HEK293 (cell line): Measurements from ENCODE around the gene IDE.

ENCODE experiments used
- CTCF ChIA-PET: fragments of 350-600 bp; formaldehyde crosslinking; extraction: SDS; loops from one replicate; lab custom pipeline; 2021; ENCODE audit warnings: antibody characterized with exemption; lab: Yijun Ruan, JAX
- POLR2A ChIA-PET: fragments of 300-600 bp; formaldehyde crosslinking; extraction: SDS; loops from one replicate; lab custom pipeline; 2020; ENCODE audit warnings: antibody characterized with exemption, inconsistent platforms; lab: Yijun Ruan, JAX
- H3K27ac ChIP-seq: fragments of 200-500 bp; sonication (Bioruptor generic); 2 replicates; pipeline ENCODE4 v1.5.1; 2014; ENCODE audit warnings: low read depth, low read length, control low read depth, inconsistent platforms; ENCODE audit errors: extremely low read depth
- H3K36me3 ChIP-seq, 2 experiments: fragments of 200-500 bp in 1 of 2; sonication (Bioruptor generic) in 1 of 2; 1 replicate in 1 of 2; 2 replicates in 1 of 2; pipeline ENCODE4 v1.5.1; 2014 to 2017; ENCODE audit warnings: inconsistent platforms in 2 of 2, low read length in 2 of 2; ENCODE audit not compliant: control insufficient read depth in 2 of 2, insufficient read depth in 1 of 2
- H3K4me1 ChIP-seq: fragments of 200-500 bp; sonication (Bioruptor generic); 2 replicates; pipeline ENCODE4 v1.5.1; 2014; ENCODE audit warnings: mild to moderate bottlenecking, low read length, inconsistent platforms; ENCODE audit not compliant: control insufficient read depth, insufficient read depth
- H3K4me3 ChIP-seq: 2 replicates; pipeline ENCODE4 v1.5.1; 2011; ENCODE audit warnings: low read depth, mild to moderate bottlenecking, control low read depth, low read length, moderate library complexity
- H3K9me3 ChIP-seq: fragments of 200-500 bp; sonication (Bioruptor generic); 2 replicates; pipeline ENCODE4 v1.5.1; 2014; ENCODE audit warnings: low read depth, low read length, inconsistent platforms; ENCODE audit not compliant: control insufficient read depth, insufficient read depth
- BCL11B ChIP-seq: fragments of 450-650 bp; formaldehyde crosslinking; IDR thresholded peaks from 2 replicates; pipeline ENCODE4 v1.5.1; 2016; ENCODE audit warnings: low read depth, missing biosample characterization, missing genetic modification characterization
- EGR2 ChIP-seq: fragments of 450-650 bp; formaldehyde crosslinking; IDR thresholded peaks from 2 replicates; pipeline ENCODE4 v1.5.1; 2016; ENCODE audit warnings: low read depth, missing biosample characterization, missing genetic modification characterization
- GLI2 ChIP-seq: fragments of 450-650 bp; formaldehyde crosslinking; IDR thresholded peaks from 2 replicates; pipeline ENCODE4; 2017; ENCODE audit warnings: missing biosample characterization, missing genetic modification characterization, low read depth, borderline replicate concordance
- PRDM1 ChIP-seq: fragments of 450-650 bp; formaldehyde crosslinking; IDR thresholded peaks from 2 replicates; pipeline ENCODE4; 2016; ENCODE audit warnings: missing biosample characterization, missing genetic modification characterization
- REPIN1 ChIP-seq: fragments of 450-650 bp; formaldehyde crosslinking; IDR thresholded peaks from 2 replicates; pipeline ENCODE4 v1.5.1; 2017; ENCODE audit warnings: missing biosample characterization, missing genetic modification characterization, low read depth
- SALL2 ChIP-seq: fragments of 450-650 bp; formaldehyde crosslinking; IDR thresholded peaks from 2 replicates; pipeline ENCODE4 v1.5.0; 2017; ENCODE audit warnings: missing biosample characterization, mild to moderate bottlenecking, missing genetic modification characterization, borderline replicate concordance
- SETDB1 ChIP-seq: IDR thresholded peaks from one replicate; pipeline ENCODE4 v1.6.1; 2017; ENCODE audit warnings: mild to moderate bottlenecking, low read length, moderate library complexity, mixed read lengths; ENCODE audit not compliant: insufficient read length
- SP7 ChIP-seq: fragments of 450-650 bp; formaldehyde crosslinking; IDR thresholded peaks from 2 replicates; pipeline ENCODE4 v1.5.1; 2016; ENCODE audit warnings: missing biosample characterization, missing genetic modification characterization
- ZBTB17 ChIP-seq: fragments of 450-650 bp; formaldehyde crosslinking; IDR thresholded peaks from 2 replicates; pipeline ENCODE4 v1.5.1; 2016; ENCODE audit warnings: missing biosample characterization, missing genetic modification characterization
- ZBTB7A ChIP-seq: fragments of 450-650 bp; formaldehyde crosslinking; IDR thresholded peaks from 2 replicates; pipeline ENCODE4 v1.5.1; 2016; ENCODE audit warnings: low read depth, missing biosample characterization, missing genetic modification characterization
- ZIC2 ChIP-seq: fragments of 450-650 bp; formaldehyde crosslinking; IDR thresholded peaks from 2 replicates; pipeline ENCODE4 v1.5.1; 2016; ENCODE audit warnings: missing biosample characterization, missing genetic modification characterization
- ZNF121 ChIP-seq: fragments of 450-650 bp; formaldehyde crosslinking; IDR thresholded peaks from 2 replicates; pipeline ENCODE4 v1.5.1; 2016; ENCODE audit warnings: missing biosample characterization, missing genetic modification characterization
- ZNF138 ChIP-seq: fragments of 450-650 bp; formaldehyde crosslinking; IDR thresholded peaks from 2 replicates; pipeline ENCODE4 v1.5.1; 2016; ENCODE audit warnings: missing biosample characterization, missing genetic modification characterization, borderline replicate concordance
- ZNF169 ChIP-seq: fragments of 450-650 bp; formaldehyde crosslinking; IDR thresholded peaks from 2 replicates; pipeline ENCODE4 v1.5.1; 2016; ENCODE audit warnings: missing biosample characterization, missing genetic modification characterization
- ZNF19 ChIP-seq: fragments of 450-650 bp; formaldehyde crosslinking; IDR thresholded peaks from 2 replicates; pipeline ENCODE4; 2016; ENCODE audit warnings: missing biosample characterization, missing genetic modification characterization, low read depth
- ZNF202 ChIP-seq: fragments of 450-650 bp; formaldehyde crosslinking; IDR thresholded peaks from 2 replicates; pipeline ENCODE4 v1.5.1; 2016; ENCODE audit warnings: missing biosample characterization, missing genetic modification characterization, borderline replicate concordance
- ZNF292 ChIP-seq: fragments of 450-650 bp; formaldehyde crosslinking; IDR thresholded peaks from 2 replicates; pipeline ENCODE4 v1.5.1; 2016; ENCODE audit warnings: low read depth, missing biosample characterization, missing genetic modification characterization, borderline replicate concordance
- ZNF341 ChIP-seq: fragments of 450-650 bp; formaldehyde crosslinking; IDR thresholded peaks from 2 replicates; pipeline ENCODE4; 2016; ENCODE audit warnings: low read depth, missing biosample characterization, missing genetic modification characterization
- ZNF366 ChIP-seq: fragments of 450-650 bp; formaldehyde crosslinking; conservative IDR thresholded peaks from 2 replicates; pipeline ENCODE4 v1.5.1; 2016; ENCODE audit warnings: missing biosample characterization, missing genetic modification characterization
- ZNF394 ChIP-seq: fragments of 450-650 bp; formaldehyde crosslinking; IDR thresholded peaks from 2 replicates; pipeline ENCODE4 v1.5.1; 2016; ENCODE audit warnings: missing biosample characterization, missing genetic modification characterization, mild to moderate bottlenecking, moderate library complexity, borderline replicate concordance
- ZNF626 ChIP-seq: fragments of 450-650 bp; sonication (Bioruptor Pico); formaldehyde crosslinking; IDR thresholded peaks from 2 replicates; pipeline ENCODE4 v1.5.1; 2018; ENCODE audit warnings: missing biosample characterization, missing genetic modification characterization, inconsistent platforms
- ZNF76 ChIP-seq: fragments of 450-650 bp; formaldehyde crosslinking; IDR thresholded peaks from 2 replicates; pipeline ENCODE4; 2016; ENCODE audit warnings: low read depth, missing biosample characterization, missing genetic modification characterization, borderline replicate concordance
- ZNF776 ChIP-seq: fragments of 450-650 bp; formaldehyde crosslinking; IDR thresholded peaks from 2 replicates; pipeline ENCODE4 v1.5.0; 2017; ENCODE audit warnings: missing biosample characterization, missing genetic modification characterization, borderline replicate concordance
- ZNF792 ChIP-seq: fragments of 450-650 bp; formaldehyde crosslinking; IDR thresholded peaks from 2 replicates; pipeline ENCODE4 v1.5.1; 2016; ENCODE audit warnings: missing biosample characterization, missing genetic modification characterization
- ZSCAN23 ChIP-seq: fragments of 450-650 bp; formaldehyde crosslinking; IDR thresholded peaks from 2 replicates; pipeline ENCODE4 v1.5.1; 2016; ENCODE audit warnings: missing biosample characterization, missing genetic modification characterization
- TF ChIP-seq, protein P1 (sequence below): fragments of 450-650 bp; formaldehyde crosslinking; IDR thresholded peaks from 2 replicates; pipeline ENCODE4 v1.5.1; 2016; ENCODE audit warnings: missing biosample characterization, missing genetic modification characterization, low read depth
- TF ChIP-seq, protein P2 (sequence below): fragments of 450-650 bp; formaldehyde crosslinking; IDR thresholded peaks from 2 replicates; pipeline ENCODE4 v1.5.1; 2016; ENCODE audit warnings: missing biosample characterization, missing genetic modification characterization
- TF ChIP-seq, protein P3 (sequence below): fragments of 450-650 bp; formaldehyde crosslinking; IDR thresholded peaks from 2 replicates; pipeline ENCODE4 v1.5.1; 2016; ENCODE audit warnings: missing biosample characterization, missing genetic modification characterization
- TF ChIP-seq, protein P4 (sequence below): fragments of 450-650 bp; formaldehyde crosslinking; IDR thresholded peaks from 2 replicates; pipeline ENCODE4 v1.5.1; 2016; ENCODE audit warnings: missing biosample characterization, missing genetic modification characterization
- TF ChIP-seq, protein P5 (sequence below): fragments of 450-650 bp; formaldehyde crosslinking; IDR thresholded peaks from 2 replicates; pipeline ENCODE4 v1.5.1; 2017; ENCODE audit warnings: missing biosample characterization, missing genetic modification characterization
- TF ChIP-seq, protein P6 (sequence below): fragments of 450-650 bp; formaldehyde crosslinking; IDR thresholded peaks from 2 replicates; pipeline ENCODE4 v1.5.1; 2016; ENCODE audit warnings: missing biosample characterization, missing genetic modification characterization

The IDE gene

DNA sequence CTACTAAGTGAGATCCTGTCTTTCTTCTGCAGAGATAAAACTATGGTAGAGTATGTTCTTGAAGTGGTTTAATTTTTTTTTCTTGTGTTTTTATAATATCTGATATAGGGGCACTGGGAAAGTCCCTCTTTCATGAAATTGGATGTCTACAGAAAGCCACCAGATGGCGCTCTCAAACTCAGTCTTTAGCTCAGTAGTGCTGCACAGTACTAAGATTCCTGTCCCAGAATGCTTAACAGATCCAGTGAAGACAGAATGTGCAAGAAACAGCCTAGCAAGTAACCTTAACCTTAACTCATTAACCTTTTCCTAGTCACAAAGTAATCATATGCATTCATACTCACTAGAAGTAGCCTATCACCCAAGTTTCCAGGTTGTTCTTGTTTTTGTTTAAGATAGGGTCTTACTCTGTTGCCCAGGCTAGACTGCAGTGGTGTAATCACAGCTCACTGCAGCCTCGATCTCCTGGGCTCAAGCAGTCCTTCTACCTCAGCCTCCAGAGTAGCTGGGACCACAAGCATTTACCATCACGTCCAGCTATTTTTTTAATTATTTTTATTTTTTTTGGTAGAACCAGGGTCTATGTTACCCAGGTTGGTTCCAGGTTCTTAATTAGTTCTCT is 56.7 kb downstream of the IDE start:
- POLR2A ChIA-PET, result interaction anchor here (0.7 to 1.2 kb wide), 2 partner anchors 55 to 57 kb away, joined by 5 to 9 read pairs; partner anchors contain the start of gene IDE
- Histone ChIP-seq H3K27ac (no peak overlapping the region), H3K4me3 (no peak overlapping the region), H3K36me3 (peaks cover 10 to 19% of the 10 kb centered on the region in 2 experiments), H3K4me1 (no peaks in the 10 kb centered on the region), H3K9me3 (no peaks in the 10 kb centered on the region)
- CTCF ChIA-PET, result interaction anchor here (0.6 to 5.1 kb wide), 28 partner anchors 8 to 666 kb away, joined by 3 to 71 read pairs (median 4); partner anchors contain the start of gene IDE
- no peak for TF ChIP-seq ZNF19 (tag by site-specific recombination)
- TF ChIP-seq REPIN1 (tag by site-specific recombination), result no peak
- TF ChIP-seq ZNF626 (tag by site-specific recombination), result no peak
- TF ChIP-seq, protein P1, sequence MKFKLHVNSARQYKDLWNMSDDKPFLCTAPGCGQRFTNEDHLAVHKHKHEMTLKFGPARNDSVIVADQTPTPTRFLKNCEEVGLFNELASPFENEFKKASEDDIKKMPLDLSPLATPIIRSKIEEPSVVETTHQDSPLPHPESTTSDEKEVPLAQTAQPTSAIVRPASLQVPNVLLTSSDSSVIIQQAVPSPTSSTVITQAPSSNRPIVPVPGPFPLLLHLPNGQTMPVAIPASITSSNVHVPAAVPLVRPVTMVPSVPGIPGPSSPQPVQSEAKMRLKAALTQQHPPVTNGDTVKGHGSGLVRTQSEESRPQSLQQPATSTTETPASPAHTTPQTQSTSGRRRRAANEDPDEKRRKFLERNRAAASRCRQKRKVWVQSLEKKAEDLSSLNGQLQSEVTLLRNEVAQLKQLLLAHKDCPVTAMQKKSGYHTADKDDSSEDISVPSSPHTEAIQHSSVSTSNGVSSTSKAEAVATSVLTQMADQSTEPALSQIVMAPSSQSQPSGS, result no peak
- TF ChIP-seq ZNF292 (tag by site-specific recombination), result no peak
- TF ChIP-seq, protein P2, sequence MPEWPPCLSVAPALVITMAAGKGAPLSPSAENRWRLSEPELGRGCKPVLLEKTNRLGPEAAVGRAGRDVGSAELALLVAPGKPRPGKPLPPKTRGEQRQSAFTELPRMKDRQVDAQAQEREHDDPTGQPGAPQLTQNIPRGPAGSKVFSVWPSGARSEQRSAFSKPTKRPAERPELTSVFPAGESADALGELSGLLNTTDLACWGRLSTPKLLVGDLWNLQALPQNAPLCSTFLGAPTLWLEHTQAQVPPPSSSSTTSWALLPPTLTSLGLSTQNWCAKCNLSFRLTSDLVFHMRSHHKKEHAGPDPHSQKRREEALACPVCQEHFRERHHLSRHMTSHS (tag by site-specific recombination), result no peak
- TF ChIP-seq ZBTB17 (tag by site-specific recombination), result peak; percentile 95
- no peak for TF ChIP-seq GLI2
- TF ChIP-seq ZNF202 (tag by site-specific recombination), result no peak
- no peak for TF ChIP-seq ZNF138 (tag by site-specific recombination)
- no peak for TF ChIP-seq PRDM1
- no peak for TF ChIP-seq ZNF394 (tag by site-specific recombination)
- no peak for TF ChIP-seq BCL11B
- TF ChIP-seq ZIC2 (tag by site-specific recombination), result no peak
- TF ChIP-seq, protein P3, sequence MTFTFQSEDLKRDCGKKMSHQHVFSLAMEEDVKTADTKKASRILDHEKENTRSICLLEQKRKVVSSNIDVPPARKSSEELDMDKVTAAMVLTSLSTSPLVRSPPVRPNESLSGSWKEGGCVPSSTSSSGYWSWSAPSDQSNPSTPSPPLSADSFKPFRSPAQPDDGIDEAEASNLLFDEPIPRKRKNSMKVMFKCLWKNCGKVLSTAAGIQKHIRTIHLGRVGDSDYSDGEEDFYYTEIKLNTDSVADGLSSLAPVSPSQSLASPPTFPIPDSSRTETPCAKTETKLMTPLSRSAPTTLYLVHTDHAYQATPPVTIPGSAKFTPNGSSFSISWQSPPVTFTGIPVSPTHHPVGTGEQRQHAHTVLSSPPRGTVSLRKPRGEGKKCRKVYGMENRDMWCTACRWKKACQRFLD (tag by site-specific recombination), result no peak
- no peak for TF ChIP-seq ZNF792 (tag by site-specific recombination)
- peak; percentile 99 for TF ChIP-seq ZNF121 (tag by site-specific recombination)
- TF ChIP-seq, protein P4, sequence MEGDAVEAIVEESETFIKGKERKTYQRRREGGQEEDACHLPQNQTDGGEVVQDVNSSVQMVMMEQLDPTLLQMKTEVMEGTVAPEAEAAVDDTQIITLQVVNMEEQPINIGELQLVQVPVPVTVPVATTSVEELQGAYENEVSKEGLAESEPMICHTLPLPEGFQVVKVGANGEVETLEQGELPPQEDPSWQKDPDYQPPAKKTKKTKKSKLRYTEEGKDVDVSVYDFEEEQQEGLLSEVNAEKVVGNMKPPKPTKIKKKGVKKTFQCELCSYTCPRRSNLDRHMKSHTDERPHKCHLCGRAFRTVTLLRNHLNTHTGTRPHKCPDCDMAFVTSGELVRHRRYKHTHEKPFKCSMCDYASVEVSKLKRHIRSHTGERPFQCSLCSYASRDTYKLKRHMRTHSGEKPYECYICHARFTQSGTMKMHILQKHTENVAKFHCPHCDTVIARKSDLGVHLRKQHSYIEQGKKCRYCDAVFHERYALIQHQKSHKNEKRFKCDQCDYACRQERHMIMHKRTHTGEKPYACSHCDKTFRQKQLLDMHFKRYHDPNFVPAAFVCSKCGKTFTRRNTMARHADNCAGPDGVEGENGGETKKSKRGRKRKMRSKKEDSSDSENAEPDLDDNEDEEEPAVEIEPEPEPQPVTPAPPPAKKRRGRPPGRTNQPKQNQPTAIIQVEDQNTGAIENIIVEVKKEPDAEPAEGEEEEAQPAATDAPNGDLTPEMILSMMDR (tag by site-specific recombination), result 0 out of 2 replicates have a peak, but pooled peaks have one; percentile 33
- no peak for TF ChIP-seq EGR2 (tag by site-specific recombination)
- TF ChIP-seq, protein P5, sequence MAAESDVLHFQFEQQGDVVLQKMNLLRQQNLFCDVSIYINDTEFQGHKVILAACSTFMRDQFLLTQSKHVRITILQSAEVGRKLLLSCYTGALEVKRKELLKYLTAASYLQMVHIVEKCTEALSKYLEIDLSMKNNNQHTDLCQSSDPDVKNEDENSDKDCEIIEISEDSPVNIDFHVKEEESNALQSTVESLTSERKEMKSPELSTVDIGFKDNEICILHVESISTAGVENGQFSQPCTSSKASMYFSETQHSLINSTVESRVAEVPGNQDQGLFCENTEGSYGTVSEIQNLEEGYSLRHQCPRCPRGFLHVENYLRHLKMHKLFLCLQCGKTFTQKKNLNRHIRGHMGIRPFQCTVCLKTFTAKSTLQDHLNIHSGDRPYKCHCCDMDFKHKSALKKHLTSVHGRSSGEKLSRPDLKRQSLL (tag by site-specific recombination), result no peak
- peak; percentile 33; the same call in 1 of the 2 replicates for TF ChIP-seq ZNF76 (tag by site-specific recombination)
- 0 out of 2 replicates have a peak, but pooled peaks have one; percentile 19 for TF ChIP-seq ZSCAN23 (tag by site-specific recombination)
- TF ChIP-seq SETDB1, result no peak
- no peak for TF ChIP-seq SALL2 (tag by site-specific recombination)
- no peak for TF ChIP-seq ZNF776
- peak; percentile 19; the same call in 1 of the 2 replicates for TF ChIP-seq SP7 (tag by site-specific recombination)
- TF ChIP-seq ZNF341, result no peak
- no peak for TF ChIP-seq ZBTB7A (tag by site-specific recombination)
- TF ChIP-seq ZNF169, result no peak
- TF ChIP-seq, protein P6, sequence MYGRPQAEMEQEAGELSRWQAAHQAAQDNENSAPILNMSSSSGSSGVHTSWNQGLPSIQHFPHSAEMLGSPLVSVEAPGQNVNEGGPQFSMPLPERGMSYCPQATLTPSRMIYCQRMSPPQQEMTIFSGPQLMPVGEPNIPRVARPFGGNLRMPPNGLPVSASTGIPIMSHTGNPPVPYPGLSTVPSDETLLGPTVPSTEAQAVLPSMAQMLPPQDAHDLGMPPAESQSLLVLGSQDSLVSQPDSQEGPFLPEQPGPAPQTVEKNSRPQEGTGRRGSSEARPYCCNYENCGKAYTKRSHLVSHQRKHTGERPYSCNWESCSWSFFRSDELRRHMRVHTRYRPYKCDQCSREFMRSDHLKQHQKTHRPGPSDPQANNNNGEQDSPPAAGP (tag by site-specific recombination), result no peak
- TF ChIP-seq ZNF366 (tag by site-specific recombination), result no peak
